ENCODE data around the gene CYP2F1. TPM values are rescaled to one million over a fixed set of nuclear protein-coding genes. Genes with fewer than 3 reads are reported as not detected.

The CYP2F1 gene
- total and polyA plus RNA-seq, 2 of the 13 experiments (the other 11 are each of a cell fraction or from before 2014, with no cell fraction given) = not detected

- TF ChIP-seq ZNF703 (CRISPR knock-in tag; IDR thresholded peaks at IDR 0.05; ENCODE audit: borderline replicate concordance) (no peak), PPARG (CRISPR knock-in tag; conservative IDR thresholded peaks at IDR 0.05) (0 out of 2 replicates have a peak, but pooled peaks have one; percentile 14), SOX13 (IDR thresholded peaks at IDR 0.05) (no peak), SOX13 (CRISPR knock-in tag; conservative IDR thresholded peaks at IDR 0.05 in 1 of 2, IDR thresholded peaks at IDR 0.05 in 1 of 2) (peak in 1 of 2 experiments; percentile 49; a peak in 1 of 4 replicates), ARID2 (CRISPR knock-in tag; IDR thresholded peaks at IDR 0.05; ENCODE audit: borderline replicate concordance) (peak; percentile 75; the same call in 1 of the 2 replicates), ZBTB21 (CRISPR knock-in tag; IDR thresholded peaks at IDR 0.05) (no peak), ZGPAT (CRISPR knock-in tag; IDR thresholded peaks at IDR 0.05) (peak; percentile 24; the same call in 1 of the 2 replicates), DRAP1 (CRISPR knock-in tag; IDR thresholded peaks at IDR 0.05) (peak; percentile 10; the same call in 1 of the 2 replicates), ZNF331 (CRISPR knock-in tag; IDR thresholded peaks at IDR 0.05) (0 out of 2 replicates have a peak, but pooled peaks have one; percentile 11), ZNF207 (IDR thresholded peaks at IDR 0.05; ENCODE audit: borderline replicate concordance) (no peak), THAP9 (CRISPR knock-in tag; IDR thresholded peaks at IDR 0.05; ENCODE audit: borderline replicate concordance) (no peak; the same call in 1 of the 2 replicates), FOXP1 (IDR thresholded peaks at IDR 0.05) (no peak), FOXP1 (CRISPR knock-in tag; IDR thresholded peaks at IDR 0.05) (peak; percentile 29; the same call in 1 of the 2 replicates), ZNF407 (CRISPR knock-in tag; IDR thresholded peaks at IDR 0.05; ENCODE audit: not compliant biosample characterization) (no peak), ZMYM3 (CRISPR knock-in tag; IDR thresholded peaks at IDR 0.05) (peak; percentile 50; the same call in 1 of the 2 replicates)
These were observed 61.9 kb downstream of the CYP2F1 start (continued) for GRCh38 chr19:41175801-41176777.

Measured in HepG2 (cell line).